Stimulated activated CD8-positive, alpha-beta memory T cell treated with anti-CD3 and anti-CD28 coated beads, Interleukin-12 subunit alpha, Interleukin-12 subunit beta, amount 100 ng/mL, for 4 hours (primary cell): ENCODE data around the gene PNMA1.
"Not testable (repeated sequence)": the region's sequence is repeated elsewhere in the genome, so short reads cannot be mapped to it uniquely, and the experiment has no call there.

Source experiments
- DNase-seq: peaks from one replicate; pipeline ENCODE4 v3.0.0-alpha.2; 2020; ENCODE audit warnings: low read depth

The PNMA1 gene

DNA sequence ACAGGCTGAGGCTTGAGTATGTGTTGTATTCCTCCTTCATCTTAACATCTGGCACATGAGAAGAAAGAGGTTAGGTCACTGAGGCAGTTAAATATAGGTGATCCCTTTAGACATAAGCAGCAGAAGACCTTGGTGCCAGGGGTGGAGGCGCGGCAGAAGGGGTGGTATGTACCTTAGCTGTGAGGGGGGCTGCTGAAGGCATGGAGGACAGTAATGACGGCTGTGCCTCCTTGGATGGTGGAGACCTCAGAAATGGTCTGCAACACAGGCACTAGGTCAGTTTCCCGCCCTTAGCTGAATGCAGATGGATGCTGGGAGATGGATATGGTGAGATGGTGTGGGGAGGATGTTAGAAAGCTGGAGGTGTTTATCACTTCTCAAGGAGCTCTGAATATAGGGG, 1.5 kb upstream of the PNMA1 start:
- DNase-seq, result no peak

DNA sequence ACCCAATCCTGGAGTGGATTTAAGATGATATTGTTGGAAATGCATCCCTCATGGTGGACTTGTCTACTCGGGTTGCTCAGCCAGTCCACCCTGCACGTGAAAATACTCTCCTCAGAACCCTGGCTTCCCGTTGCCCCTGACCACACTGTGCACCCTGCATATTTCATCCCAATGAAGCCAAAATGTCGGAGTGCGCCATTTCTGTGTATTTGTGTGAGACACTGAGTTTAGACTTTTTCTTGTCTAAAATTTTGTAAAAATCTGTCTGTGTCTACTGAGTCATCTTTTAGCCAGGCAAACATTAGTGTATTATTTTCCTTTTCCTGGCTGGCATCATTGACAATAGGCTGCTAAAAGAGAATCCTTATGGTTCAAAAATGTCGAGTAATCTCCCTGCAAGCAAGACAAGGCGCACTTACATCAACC, 485 bp upstream of the PNMA1 start:
- no peak for DNase-seq

DNA sequence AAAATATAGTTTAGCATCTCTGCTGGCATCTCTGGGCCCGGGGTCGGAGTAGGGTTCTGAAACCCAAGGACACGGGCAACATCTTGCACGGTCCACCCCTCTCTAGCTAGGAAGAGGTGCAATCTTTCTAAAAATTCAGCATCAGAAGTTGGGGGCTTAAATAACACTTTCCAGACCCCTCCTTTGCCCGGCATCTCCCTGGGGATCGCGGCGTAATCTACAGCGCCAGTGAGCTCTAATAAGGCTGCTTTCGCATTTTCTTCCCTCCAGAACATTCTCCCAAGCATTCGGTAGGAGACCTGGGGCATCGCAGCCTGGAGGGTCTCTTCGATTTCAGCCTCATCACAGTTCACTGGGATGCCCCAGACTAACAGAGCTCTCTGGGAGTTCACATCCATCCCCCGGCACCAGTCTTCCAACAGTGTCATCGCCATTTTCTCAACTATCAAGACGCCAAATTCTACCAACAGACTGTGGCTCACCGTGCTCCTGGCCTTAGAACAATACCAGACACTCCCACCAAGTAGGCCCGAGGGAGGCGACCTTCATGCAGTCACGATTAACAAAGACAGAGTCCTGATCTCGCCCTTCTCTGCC, 880 bp downstream of the PNMA1 start:
- no peak for DNase-seq

DNA sequence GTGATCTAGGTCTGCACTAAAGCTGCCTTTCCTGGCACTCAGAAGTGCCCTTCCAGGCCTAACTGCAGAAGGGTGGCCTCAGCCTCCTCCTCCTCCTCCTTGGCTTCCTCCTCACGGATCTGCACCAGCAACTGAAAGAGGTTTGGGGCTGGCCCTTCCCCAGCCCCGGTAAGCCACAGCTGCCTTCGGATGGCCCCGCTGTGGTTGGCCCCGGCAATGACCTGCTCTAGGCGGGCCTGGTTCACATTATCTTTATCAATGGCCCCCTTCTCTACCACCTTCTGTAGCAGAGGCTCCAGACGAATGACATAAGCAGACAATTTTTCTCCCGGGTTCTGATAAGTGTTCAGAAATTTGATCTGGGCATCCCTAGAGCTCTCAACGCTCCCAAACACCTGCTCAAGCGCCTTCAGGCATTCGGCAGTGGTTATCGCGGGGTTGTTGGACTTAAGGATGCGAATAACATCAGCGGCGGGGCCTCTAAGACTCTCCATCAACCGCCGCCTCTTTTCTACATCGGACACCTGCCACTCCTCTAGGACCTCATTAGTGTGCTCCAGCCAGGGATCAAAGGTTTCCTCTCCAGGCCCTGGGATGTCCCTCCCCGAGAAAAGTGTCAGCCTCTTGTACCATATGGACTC, 1.5 kb downstream of the PNMA1 start:
- no peak for DNase-seq

- no peak for DNase-seq
These were observed 2.1 kb downstream of the PNMA1 start for GRCh38 chr14:73712071-73712506.

DNA sequence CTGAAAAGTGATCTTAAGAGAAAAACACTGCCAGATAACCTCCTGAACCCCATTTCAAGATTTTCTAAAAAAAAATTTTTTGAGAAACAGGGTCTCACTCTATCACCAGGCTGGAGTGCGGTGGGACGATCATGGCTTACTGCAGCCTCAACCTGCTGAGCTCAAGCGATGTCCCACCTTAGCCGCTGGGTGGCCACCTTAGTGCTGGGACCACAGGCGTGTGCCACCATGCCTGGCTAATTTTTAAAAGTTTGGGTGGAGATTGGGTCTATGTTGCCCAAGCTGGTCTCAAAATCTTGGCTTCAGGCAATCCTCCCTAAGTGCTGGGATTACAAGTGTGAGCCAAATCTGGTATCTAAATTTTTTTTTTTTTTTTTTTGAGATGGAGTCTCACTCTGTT, 3.4 kb downstream of the PNMA1 start:
- DNase-seq, result no peak

DNA sequence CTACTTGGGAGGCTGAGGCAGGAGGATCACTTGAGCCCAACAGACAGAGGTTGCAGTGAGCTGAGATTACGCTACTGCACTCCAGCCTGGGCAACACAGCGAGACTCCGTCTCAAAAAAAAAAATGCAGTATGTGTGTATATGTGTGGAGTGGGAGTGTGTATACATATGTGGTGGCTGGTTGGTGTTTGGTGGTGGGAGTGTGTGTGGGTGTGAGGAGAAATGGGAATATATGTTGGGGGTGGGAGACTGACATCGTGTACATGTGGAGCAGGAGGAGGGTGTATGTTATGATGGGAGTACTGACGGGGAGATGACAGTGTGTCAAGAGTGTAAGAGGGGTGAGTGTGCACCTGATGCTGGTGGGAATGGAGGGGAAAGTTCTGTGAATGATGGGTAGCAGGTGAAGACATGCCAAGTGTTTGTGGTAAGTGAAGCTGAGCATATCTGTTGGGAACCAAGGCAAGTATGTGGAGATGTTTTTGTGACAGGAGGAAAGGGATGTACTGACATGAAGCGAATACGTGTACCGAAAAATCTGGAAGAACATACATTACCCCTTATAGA, 4.2 kb downstream of the PNMA1 start:
- no peak for DNase-seq

- DNase-seq, result not testable (repeated sequence)
These were observed 6.1 kb downstream of the PNMA1 start for GRCh38 chr14:73708076-73708475.

DNA sequence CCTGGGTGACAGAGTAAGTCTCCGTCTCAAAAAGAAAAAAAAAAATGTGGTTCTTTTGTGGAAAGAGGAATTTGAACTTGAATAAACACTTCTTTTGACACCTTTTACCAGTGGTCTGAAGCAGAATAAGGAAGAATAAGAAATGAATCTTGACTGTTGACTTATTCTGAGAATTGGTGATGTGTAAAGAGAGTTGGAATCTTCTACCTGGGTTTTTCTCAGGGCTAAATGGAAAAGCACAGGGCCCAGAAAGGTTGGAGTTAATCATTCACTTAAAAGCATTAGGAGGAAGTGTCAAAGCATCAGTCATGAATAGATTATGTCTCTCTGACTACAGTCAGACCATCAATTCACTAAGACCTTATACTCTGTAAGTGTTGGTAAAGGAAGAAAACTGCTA, 13.9 kb downstream of the PNMA1 start:
- DNase-seq, result no peak

- no peak for DNase-seq
These were observed 17.5 kb downstream of the PNMA1 start for GRCh38 chr14:73696466-73697400.

- DNase-seq, result no peak
These were observed 18.2 kb downstream of the PNMA1 start for GRCh38 chr14:73695997-73696396.

DNA sequence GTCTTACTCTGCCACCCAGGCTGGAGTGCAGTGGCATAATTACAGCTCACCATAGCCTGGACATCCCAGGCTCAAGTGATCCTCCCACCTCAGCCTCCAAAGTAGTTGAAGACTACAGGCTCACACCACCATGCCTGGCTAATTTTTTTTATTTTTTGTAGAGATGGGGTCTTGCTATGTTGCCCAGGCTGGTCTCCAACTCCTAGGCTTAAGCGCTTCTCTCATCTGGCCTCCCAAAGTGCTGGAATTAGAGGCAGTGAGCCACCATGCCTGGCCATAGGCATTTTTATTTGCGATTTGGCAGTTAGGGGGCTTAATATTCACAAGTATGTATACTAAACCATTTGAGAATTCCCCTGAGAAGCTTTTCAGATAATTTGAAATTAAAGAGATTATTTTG, 19.1 kb downstream of the PNMA1 start:
- no peak for DNase-seq

- no peak for DNase-seq
These were observed 20.1 kb downstream of the PNMA1 start for GRCh38 chr14:73694083-73694482.

DNA sequence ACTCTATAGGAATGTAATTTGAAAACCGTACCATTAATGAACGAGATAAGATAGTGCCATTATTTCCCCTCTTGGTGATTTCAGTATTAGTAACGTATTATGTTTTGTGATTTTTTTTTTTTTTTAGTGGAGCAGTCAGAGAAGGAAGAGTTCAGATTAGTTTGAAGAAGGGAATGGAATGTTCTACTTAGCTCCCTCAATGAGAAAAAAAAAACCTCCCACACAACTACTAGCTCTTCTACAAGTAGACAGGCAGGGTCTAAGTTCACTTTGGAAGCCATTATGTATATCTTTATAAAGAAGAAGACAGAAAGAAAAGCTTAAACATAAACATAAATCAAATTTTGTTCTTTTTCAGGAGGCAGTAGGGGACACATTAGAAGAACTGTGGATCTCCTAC, 27.3 kb downstream of the PNMA1 start:
- DNase-seq, result no peak

DNA sequence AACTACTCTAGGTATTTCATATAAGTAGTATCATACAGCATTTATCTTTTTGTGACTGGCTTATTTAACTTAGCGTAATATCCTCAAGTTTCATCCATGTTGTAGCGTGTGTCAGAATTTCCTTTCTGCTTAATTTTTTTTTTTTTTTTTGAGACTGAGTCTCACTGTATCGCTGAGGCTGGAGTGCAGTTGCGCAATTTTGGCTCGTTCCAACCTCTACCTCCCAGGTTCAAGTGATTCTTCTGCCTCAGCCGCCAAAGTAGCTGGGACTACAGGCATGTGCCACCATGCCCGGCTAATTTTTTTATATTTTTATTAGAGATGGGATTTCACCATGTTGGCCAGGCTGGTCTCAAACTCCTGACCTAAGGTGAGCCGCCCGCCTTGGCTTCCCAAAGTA, 28.9 kb downstream of the PNMA1 start:
- DNase-seq, result no peak

- no peak for DNase-seq
These were observed 29.6 kb downstream of the PNMA1 start for GRCh38 chr14:73684627-73685026.

- no peak for DNase-seq
These were observed 33.4 kb downstream of the PNMA1 start for GRCh38 chr14:73680821-73681220.

- no peak for DNase-seq
These were observed 35.5 kb downstream of the PNMA1 start for GRCh38 chr14:73678698-73679097.

DNA sequence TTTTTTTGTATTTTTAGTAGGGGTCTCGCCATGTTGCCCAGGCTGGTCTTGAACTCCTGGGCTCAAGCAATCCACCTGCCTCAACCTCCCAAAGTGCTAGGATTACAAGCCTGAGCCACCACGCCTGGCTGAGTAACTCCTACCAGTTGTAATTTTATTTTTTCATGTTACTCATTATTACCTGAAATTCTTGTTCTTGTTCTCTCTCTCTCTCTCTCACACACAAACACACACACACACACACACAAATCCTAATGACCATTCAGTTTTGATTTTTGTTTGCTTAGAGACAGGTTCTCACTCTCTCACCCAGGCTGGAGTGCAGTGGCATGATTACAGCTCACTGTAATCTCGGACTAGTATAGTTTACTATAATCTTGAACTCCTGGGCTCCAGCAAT, 39.2 kb downstream of the PNMA1 start:
- no peak for DNase-seq

DNA sequence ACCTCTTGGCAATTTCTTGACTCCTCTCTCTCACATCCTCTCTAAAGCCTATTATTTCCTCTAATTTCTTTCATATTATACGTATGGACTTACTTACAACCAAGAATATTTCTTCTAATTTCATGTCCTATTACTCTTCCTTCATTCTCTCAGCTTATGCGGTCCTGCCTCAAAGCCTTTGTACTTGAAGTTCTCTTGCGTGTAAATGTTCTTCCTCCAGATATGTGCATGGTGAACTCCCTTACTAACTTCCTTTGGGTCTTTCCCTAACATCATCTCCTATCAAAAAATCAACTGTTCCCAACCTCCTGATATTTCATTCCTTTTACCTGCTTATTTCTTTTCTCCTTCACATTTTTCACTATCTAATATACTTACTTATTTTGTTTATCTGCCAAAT, 46.3 kb downstream of the PNMA1 start:
- DNase-seq, result no peak

DNA sequence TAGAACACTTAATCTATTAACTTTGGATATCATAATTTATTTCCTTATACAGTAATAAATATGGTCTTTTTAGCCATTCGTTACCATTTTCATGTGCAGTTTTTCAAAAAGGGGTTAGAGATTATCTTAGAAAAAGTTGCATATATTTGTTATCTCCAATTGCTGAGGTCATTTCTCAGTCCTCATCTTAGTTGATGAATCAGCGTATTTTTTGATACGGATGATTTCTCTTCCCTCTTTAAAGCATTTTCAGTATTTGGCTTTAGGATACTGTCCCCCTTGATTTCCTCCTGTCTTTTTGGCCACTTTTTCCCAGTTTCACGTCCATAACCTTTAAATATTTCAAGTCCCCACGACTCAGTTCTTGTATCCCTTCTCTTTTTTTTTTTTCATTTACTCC, 47.6 kb downstream of the PNMA1 start:
- no peak for DNase-seq

DNA sequence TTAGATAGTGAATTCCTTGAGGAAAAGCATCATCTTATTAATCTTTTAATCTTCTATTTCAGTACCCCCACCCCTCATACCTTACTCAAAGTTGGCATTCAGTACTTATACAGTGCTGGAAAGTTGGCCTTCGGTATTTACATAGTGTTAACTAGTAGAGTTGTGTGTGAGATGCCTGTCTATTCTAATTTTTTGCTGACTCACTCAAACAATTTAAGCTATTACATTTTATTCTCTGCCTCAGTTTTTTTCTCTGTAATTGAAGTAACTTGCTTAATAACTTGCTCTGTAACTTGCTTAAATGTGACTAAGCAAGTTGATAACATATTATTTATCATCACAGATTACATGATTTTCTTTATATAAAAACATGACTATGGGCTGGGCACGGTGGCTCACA, 49.1 kb downstream of the PNMA1 start:
- no peak for DNase-seq
